GM19099 (cell line): Measurements from ENCODE around the gene KLHDC10.

Experiments
- POLR2A ChIP-seq: IDR thresholded peaks from 3 replicates; pipeline ENCODE4 v1.6.1; 2011; ENCODE audit warnings: low read depth; ENCODE audit not compliant: insufficient read length; ENCODE audit errors: extremely low read depth

The KLHDC10 gene

GRCh38 chr7:130134726-130135125 lies 64.4 kb downstream of the KLHDC10 start:
- no peak for TF ChIP-seq POLR2A

- no peak for TF ChIP-seq POLR2A
Observed at GRCh38 chr7:130135208-130136205, 65.2 kb downstream of the KLHDC10 start.

GRCh38 chr7:130136579-130137167 lies 66.3 kb downstream of the KLHDC10 start:
- TF ChIP-seq POLR2A = no peak

GRCh38 chr7:130137207-130137606 lies 66.9 kb downstream of the KLHDC10 start:
- no peak for TF ChIP-seq POLR2A

GRCh38 chr7:130139193-130139960 lies 69.0 kb downstream of the KLHDC10 start:
- TF ChIP-seq POLR2A = no peak

GRCh38 chr7:130140551-130141160 lies 70.3 kb downstream of the KLHDC10 start:
- no peak for TF ChIP-seq POLR2A

- peak; percentile 50 for TF ChIP-seq POLR2A
Observed at GRCh38 chr7:130141161-130141883, 71.0 kb downstream of the KLHDC10 start.

GRCh38 chr7:130141884-130142653 lies 71.7 kb downstream of the KLHDC10 start:
- no peak for TF ChIP-seq POLR2A

- TF ChIP-seq POLR2A = no peak
Observed at GRCh38 chr7:130142654-130143333, 72.5 kb downstream of the KLHDC10 start.

- TF ChIP-seq POLR2A = no peak
Observed at GRCh38 chr7:130143334-130143732, 73.0 kb downstream of the KLHDC10 start.

- TF ChIP-seq POLR2A = no peak
Observed at GRCh38 chr7:130143986-130144311, 73.6 kb downstream of the KLHDC10 start.

- no peak for TF ChIP-seq POLR2A
Observed at GRCh38 chr7:130144312-130145171, 74.2 kb downstream of the KLHDC10 start.
